GM10248 (cell line): ENCODE measurements around the gene ZIC1.

Source experiments
- CTCF ChIA-PET: fragments of 300-600 bp; sonication (Branson Sonifier 250); formaldehyde crosslinking; extraction: SDS; loops from one replicate; lab custom pipeline; 2021; ENCODE audit warnings: antibody characterized with exemption; lab: Yijun Ruan, JAX
- POLR2A ChIA-PET: fragments of 350-650 bp; sonication (Branson Sonifier 250); formaldehyde crosslinking; extraction: SDS; loops from one replicate; lab custom pipeline; 2020; ENCODE audit warnings: antibody characterized with exemption; lab: Yijun Ruan, JAX
- DNase-seq: peaks from one replicate; pipeline ENCODE4 v3.0.0; 2012; ENCODE audit errors: extremely low spot score
- TF ChIP-seq, protein P1 (sequence below): IDR thresholded peaks from 2 replicates; pipeline ENCODE4 v1.5.1; 2012; ENCODE audit warnings: mild to moderate bottlenecking, low read depth; ENCODE audit errors: extremely low read depth, missing control alignments, control extremely low read depth

Gene ZIC1

DNA sequence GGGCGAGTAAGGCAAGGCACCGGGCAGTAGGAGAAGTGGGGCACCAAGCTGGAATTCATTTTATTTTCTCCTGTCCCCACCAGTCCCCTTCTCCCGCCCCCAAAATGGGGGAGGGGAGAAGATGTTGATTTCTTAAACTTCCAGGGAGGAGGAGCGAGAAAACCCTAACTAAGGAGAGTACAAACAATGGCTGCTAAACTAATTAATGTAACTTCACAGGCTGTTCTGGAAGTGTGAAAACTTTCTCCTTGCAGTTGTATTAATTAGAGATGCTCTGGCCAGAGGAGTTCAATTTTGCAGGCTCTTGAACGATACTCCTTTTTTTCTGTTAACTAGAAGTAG lies 14.3 kb upstream of the ZIC1 start:
- TF ChIP-seq, protein P1, sequence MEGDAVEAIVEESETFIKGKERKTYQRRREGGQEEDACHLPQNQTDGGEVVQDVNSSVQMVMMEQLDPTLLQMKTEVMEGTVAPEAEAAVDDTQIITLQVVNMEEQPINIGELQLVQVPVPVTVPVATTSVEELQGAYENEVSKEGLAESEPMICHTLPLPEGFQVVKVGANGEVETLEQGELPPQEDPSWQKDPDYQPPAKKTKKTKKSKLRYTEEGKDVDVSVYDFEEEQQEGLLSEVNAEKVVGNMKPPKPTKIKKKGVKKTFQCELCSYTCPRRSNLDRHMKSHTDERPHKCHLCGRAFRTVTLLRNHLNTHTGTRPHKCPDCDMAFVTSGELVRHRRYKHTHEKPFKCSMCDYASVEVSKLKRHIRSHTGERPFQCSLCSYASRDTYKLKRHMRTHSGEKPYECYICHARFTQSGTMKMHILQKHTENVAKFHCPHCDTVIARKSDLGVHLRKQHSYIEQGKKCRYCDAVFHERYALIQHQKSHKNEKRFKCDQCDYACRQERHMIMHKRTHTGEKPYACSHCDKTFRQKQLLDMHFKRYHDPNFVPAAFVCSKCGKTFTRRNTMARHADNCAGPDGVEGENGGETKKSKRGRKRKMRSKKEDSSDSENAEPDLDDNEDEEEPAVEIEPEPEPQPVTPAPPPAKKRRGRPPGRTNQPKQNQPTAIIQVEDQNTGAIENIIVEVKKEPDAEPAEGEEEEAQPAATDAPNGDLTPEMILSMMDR, result no peak
- ChIA-PET CTCF (interaction anchor here (1.2 kb wide), 1 partner anchor 30 kb away, joined by 3 read pairs; no protein-coding TSS in a partner anchor), POLR2A (no interaction called here)
- no peak for DNase-seq

DNA sequence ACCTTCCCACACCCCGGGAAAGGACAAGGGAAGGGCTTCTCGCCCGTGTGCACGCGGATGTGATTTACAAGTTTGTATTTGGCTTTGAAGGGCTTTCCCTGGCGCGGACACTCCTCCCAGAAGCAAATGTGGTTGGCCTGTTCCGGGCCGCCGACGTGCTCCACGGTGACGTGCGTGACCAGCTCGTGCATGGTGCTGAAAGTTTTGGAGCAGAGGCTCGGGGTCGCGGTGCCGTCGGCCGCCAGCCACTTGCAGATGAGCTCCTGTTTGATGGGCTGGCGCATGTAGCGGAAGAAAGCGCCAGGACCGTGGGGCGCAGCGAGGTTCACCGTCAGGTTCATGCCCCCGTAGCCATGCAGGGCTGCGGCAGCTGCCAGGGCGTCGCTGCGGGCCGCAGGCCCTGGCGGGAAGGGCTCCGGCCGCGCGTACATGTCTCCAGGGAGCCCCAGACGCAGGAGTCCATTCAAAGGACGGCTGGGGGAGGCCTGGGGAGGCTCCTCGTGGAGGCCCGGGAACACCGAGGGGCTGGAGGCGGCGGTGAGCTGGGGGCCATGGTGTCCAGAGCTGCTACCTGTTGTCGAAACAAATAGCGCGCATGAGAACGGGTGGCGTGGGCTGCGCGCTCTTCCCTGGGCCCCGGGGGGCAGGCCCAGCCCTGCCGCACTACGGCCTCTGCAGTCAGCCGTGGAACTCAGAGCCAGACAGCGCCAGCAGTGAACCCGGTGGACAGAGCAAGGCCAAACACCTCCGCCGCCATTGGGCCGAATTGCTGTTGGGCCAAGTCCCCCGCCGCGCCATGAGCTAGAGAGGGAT lies 13.1 kb upstream of the ZIC1 start:
- ChIA-PET POLR2A (no interaction called here), CTCF (no interaction called here)
- TF ChIP-seq, protein P1, result no peak
- DNase-seq, result no peak

DNA sequence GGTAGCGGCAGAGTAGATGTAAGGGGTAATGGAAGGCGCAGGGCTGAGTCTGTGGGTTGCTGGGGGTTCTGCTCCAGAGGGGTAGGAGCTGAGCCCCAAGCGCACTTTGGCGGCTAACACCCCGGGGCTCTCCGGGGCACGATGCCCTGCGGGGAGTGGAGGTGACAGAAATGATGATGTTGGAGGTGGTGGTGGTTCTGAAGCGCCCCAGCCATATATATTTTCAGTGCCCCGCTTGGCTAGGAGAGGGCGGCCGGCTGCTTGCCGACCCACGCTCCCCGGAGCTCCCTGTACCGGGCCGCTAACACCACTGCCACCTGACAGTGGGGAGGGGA lies 12.5 kb upstream of the ZIC1 start:
- DNase-seq, result no peak
- TF ChIP-seq, protein P1, result no peak
- POLR2A ChIA-PET, result no interaction called here
- CTCF ChIA-PET, result no interaction called here

DNA sequence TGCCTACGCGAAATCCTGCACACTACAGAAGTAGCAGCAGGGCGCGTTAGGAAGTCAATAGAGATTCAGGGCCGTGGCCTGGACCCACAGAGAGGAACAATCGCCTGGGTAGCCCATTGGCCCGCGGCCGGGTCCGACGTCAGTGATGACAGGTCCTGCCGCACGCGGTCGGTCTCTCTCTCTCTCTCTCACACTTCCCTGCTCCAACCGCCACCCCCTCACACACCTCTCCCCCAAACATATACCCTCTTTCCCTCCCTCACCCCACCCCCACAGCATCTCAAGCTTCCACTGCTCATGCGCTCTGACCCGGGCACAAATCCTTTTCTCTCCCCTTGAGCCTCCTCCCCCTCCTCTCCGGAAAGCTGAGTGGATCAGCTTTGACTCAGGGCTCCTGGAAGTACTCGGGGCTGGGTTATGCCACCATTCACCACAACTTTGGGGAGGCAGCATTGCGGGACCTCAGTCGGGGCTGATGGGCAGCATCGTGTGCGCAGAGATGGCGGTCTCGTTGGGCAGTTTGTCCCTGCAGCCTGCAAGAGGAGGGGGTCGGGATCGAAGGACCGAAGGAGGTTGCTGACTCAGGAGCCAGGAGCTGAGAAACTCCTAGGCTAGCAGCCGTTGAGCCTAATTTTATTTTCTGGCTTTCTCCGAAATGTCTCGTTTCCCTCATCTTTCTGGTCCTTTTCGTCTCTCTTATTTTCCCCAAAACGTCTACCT lies 11.8 kb upstream of the ZIC1 start:
- CTCF ChIA-PET, result no interaction called here
- POLR2A ChIA-PET, result no interaction called here
- TF ChIP-seq, protein P1, result no peak
- DNase-seq, result no peak

DNA sequence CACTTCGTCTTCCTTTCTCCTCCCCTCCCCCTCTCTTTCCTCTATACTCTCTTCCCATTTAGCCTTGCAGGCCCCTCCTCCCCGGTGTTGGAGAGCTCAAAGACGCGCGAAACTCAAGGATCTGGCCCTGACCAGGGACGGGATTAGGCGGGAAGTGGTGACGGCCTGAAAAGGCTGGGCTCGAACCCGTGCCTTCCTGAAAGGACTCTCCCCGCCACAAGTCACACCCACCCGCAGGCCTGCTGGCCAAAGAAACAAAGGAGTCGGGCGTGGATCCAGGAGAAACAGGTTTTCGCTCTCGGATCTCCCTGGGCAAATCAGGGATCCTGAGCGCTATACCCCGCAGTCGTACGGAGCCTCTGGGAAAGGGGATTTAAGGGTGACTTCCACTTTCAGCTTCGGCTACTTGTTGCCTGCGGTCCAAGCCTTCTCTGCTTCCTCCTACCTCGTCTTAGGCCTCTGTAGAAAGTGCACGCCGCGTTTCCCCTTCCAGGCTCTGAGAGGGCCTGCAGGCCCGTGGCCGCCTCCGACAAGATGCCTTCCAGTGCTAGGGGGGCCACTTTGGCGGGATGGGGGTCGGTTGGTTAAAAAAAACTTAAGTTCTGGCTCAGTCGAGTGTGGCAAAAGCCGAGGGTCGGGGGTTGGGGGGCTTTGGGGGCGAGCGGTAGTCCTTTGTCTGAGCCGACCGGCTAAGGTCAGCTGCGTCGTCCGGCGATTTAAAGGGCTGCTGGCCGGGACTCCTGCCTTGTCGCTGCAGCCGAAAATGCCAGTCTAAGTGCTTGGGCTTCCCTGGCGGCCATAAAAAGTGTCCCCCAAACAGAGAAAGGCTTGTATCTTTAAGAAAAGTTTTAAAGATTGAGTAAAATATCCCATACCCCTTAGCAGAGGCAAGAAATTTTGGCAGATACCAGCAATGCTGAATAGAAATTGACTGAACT lies 11.0 kb upstream of the ZIC1 start:
- ChIA-PET POLR2A (no interaction called here), CTCF (no interaction called here)
- DNase-seq, result no peak
- TF ChIP-seq, protein P1, result no peak
